ENCODE data around the gene CPXM2. TPM values are rescaled to one million over a fixed set of nuclear protein-coding genes. Genes with fewer than 3 reads are reported as not detected.

The CPXM2 gene
- total RNA-seq, 1 donor from 2014 or later: 4.9 TPM

DNA sequence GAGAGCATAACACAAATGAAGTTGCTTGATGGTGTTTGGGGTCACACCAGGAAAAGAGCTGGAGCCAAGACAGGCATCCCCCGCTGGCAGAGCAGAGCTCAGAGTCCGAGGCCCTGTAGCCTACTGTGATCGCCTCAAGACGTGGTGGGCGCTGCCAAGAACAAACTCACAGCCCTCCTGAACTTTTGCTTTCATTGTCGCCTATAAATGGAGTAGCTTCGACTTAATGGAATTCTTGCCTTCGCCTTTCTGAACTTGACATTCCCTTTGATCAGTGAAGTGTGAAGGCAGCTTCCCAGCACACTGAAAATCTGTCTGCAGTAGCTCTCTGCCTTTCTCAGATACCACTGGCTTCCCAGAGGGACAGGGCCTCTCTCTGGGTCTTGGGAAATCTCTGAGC, 21.3 kb downstream of the CPXM2 start:
- no peak for DNase-seq (ENCODE audit: low read depth, low spot score)

DNA sequence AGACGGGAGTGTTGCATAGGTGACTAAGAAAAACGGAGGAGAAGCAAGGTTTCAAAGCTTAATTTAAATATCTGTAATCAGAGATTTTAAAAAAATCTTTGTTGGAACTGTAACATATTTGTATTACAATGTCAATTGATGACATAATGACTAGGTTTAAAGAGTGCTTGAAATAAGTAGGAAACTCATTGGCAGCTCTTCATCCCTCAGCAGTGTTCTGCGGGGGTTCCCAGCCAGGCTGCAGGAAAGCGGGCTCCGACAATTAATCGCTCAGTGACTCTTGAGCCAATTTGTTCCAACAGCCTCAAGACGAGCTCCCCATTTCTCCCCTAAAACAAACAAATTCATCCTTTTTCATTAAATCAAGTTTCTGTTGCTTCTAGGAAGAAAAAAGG, 22.6 kb downstream of the CPXM2 start:
- DNase-seq (ENCODE audit: low read depth, low spot score): no peak

DNA sequence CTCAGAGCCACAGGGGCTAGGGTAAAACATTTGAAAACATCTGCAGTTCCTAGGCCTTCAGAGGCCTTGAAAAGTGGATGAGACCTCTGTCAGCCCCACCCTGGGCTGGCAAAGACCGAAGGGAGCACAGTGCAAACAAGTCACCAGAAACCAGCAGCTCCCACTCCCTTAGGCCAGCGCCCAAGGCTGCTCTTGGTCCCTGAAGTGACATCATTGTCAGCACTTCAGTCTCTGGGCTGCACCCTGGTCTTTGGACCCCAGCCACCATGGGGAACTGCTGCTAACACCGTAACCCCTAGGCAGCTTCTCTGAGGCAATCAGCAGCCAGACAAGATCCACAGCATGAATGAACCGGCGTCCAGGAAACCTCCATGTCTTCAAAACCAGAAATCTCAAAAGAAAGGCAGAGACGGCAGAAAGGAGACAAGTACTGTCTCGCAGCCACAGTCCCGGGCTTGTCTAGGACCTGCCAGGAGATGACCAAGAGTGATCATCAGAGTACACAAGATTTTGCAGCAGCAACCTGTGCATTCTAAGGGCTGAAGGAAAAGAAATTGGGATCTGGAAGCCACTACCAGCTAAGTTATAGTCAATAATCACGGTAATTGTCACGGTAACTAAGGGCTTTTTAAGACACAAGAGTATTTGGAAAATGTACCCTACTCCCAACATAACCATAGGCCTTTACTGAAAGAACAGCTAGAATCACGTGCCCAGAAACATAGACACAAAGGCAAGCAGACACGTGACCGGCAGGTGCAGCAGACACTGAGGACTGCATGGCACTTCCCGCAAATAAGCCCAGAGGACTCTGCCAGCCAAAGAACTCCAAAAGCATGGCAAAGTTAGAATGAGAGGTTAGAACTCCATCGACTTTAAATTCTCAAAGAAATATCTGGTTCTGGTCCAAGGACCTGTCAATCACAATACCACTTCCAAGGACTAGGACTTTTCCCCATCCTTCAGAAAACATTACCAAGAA, 23.3 kb downstream of the CPXM2 start:
- DNase-seq (ENCODE audit: low read depth, low spot score): no peak

DNA sequence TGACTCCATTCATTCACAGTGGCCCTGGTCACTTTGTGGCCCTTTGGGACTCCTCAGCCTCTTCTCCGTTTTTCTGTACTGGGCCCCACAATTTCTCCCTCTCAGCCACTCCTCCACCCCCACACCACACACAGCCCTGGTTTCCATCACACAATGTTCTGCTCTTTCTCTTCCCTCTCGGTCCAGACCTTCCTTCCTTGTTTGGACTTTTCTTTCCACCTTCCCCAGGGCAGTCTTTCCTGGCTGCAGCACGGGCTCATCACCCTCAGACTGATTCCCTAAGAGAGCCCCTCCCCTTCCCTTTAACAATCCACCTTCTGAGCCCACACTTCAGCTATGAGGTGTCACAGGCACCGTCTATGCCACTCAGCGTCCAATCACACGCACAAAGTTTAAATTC, 25.7 kb downstream of the CPXM2 start:
- no peak for DNase-seq (ENCODE audit: low read depth, low spot score)

DNA sequence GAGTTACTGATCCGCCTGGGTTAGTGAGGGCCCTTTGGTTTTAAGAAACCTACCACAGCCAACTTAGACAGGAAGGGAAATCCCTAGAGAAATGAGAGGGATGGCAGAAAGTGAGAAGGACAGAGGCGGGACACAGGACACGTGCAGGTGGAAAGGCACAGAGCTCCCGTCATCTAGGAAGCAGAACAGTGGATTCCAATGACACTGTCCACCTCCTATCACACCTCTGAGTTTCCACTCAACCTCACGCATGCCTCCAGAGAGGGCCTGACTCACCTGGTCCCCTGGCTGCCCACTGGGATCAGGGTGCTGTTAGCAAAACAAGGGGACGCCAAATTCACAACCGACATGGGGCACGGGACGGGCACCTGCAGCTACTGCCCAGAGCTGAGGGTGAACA, 26.3 kb downstream of the CPXM2 start:
- no peak for DNase-seq (ENCODE audit: low read depth, low spot score)

DNA sequence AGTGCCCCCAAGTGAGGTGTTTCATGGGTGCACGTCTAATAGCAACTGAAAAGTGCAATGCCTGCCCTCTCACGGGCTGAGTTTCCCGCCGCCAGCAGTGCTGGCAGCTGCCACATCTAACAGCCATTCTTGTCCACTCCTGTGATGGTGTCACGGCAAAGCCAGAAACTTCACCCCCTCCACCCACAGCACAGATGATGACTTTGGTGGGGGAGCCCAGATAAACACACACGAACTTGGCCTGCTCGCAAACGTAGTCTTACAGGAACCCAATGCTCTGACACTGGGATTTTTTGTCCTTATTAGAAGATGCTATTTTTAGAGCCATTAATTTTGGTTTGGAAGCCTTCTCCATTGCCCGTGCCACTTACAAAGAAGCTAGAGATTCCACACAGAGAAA, 26.7 kb downstream of the CPXM2 start:
- no peak for DNase-seq (ENCODE audit: low read depth, low spot score)

DNA sequence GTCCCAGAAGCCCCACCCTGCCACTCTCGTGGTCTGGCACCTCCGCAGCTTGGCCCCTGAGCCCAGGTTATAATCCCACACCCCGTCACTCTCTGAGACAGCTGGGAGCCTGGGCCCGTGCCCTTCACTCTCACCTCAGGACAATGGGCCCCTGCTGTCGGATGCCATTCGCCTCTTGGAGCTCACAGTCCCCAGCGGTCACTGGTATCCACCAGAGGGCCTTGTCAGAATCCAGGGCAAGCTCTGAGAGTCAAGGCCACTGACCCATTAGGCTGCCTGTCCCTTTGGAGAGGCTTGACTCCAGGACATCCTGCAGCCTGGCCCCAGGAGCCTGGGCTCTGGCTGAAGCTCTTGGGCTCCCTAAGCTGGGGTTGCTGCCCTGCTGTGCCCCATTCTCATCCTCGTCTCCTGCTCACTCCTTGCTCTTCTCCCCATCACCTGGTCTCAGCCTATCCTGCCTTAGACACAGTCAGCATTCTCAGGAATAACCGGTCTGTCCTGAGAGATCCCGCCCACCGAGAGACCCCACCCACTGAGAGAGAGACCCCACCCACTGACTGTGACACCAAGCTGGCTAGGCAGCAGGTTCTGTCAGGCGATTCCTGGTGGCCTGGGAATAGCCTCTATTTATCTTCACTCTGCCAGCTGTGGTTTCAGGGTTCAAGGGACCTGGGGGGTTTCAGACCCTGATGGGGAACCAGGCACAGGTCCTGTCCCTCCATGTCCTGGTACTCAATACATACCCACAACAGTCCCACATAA, 27.7 kb downstream of the CPXM2 start:
- DNase-seq (ENCODE audit: low read depth, low spot score): no peak

DNA sequence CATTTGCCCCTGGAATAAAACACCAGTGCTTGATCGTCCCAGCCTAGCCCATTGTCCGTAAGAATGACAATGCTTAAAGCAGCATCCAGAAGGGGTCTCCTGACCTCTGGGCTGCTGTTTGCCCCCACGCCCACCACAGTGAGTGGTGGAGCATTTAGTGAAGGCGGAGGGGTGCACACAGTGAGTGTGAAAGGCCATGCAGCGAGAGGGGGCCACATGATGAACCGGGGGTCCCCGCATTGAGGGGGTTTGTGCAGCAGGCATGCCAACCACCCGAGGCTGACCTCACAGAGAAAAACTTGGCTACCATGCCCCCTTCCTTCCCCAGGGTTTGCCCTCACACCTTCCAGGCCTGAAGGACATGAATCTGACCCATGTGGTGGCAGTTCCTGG, 28.4 kb downstream of the CPXM2 start:
- DNase-seq (ENCODE audit: low read depth, low spot score): no peak

DNA sequence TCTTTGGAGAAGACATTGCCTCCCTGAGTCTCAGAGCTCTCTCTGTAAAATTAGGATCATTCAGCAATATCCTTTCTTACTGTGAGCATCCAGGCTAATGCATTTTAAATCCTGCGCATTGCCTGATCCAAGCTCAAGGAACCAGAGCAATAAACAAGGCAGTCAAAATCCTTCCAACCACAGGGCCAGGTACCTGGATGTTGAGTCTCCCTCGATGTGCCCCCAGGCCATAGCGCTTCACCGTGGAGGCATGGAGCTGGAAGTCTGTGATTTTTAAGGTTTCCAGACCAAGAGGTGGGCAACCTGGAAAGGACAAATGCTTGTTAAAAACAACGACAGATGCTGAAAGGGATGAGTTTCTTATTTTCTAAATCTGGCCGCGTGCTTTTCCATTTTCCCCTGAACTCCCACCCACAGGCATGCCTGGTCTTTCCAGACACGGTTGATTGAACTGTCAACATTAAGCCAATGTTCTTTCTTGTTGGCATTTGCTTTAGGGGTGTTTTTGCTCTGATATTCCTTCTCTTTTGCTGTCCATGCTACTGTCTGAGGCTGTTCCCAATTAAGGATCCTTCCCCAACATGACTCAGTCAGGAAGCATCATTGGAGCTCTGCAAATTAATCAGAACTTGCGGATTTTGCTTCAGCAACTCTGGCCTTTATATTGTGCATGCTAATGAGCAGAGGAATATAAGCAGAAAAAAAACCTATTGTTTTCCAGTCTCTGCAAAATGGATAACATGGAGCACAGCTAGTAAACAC, 29.0 kb downstream of the CPXM2 start:
- no peak for DNase-seq (ENCODE audit: low read depth, low spot score)

DNA sequence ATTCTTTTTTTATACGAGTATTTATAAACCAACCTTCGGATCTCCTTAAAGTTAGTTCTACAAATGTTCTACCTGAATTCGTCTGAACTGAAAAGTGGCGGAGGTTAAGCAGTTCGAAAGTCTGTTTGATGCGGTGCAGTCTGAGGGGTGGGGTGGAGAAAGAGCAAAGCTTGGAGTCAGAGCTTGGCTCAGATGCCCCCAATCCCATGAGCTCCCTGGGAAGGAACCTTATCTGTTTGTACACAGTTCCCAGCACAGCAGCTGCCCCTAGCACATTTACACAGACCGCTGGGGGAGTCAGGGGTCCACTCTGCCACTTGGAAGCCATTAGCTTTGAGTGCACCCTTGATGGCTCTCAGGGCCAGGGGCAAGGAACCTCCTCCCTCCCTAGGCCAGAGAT, 30.8 kb downstream of the CPXM2 start:
- no peak for DNase-seq (ENCODE audit: low read depth, low spot score)

DNA sequence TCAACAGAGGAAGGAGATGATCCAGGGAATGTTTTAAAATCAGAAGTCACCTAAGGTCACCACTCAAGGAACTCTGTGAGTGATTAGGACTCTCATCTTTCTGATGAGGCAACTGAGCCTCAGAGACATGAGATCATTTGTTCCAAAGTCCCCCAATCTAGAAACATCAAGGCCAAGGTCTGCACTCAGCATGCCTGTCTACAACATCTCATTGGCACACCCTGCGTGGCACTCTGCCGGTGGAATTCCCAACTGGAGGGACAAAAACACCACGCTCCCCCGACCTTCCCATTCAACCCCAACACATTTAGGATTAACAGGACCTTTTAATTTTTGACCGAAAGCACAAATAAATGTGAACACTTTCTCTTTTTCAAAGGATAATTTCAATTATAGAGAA, 31.4 kb downstream of the CPXM2 start:
- no peak for DNase-seq (ENCODE audit: low read depth, low spot score)

DNA sequence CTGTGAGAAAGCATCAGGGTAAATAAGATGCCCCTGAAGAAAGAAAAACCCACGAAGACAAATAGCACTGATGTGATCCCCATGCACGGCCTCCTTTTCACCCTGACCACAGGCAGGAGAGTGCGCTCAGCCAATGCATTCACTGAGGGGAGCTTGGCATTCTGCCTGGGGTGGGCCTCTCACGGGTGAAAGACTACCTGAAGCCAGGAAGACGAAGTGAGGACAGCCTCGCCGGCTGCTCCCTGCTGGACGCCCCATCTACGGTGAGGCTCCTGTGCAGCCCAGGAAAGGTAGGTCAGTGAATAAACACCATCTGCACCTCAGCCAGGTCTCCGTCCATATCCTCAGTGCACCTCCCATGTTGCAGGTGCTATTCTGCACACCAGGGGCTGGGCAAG, 32.0 kb downstream of the CPXM2 start:
- DNase-seq (ENCODE audit: low read depth, low spot score): no peak

DNA sequence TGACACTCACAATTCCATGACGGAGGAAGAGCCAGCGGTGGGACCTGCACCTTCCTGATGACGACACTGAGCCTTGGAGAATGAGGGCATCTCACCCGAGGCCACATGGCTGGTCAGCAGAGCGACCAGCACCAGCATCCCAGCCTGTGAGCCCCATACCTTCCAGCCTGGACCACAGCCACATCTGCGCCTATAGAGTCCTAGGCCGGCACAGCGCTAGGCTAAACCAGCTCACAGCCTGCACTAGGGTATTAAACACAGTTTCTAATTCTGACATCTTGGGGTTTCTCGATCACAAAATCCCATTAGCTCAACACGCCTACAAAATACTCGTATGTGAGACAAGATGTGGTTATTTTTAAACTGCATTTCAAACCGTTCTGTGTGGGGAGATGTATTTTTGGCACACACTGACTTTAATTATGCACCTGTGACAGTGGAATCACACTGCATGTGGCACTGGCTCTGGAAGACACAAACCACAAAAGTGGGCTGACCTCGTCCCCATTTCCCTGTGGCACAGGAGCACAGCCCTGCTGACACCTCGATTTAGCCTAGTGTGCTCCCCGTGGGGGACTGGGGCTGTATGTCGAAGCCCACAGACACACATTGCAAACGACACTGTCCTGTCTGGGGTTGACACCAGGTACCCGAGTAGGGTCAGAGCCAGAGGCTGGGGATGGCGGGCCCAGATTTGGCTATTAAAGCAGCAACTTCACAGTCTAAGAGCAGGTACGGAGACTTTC, 32.5 kb downstream of the CPXM2 start:
- DNase-seq (ENCODE audit: low read depth, low spot score): no peak

DNA sequence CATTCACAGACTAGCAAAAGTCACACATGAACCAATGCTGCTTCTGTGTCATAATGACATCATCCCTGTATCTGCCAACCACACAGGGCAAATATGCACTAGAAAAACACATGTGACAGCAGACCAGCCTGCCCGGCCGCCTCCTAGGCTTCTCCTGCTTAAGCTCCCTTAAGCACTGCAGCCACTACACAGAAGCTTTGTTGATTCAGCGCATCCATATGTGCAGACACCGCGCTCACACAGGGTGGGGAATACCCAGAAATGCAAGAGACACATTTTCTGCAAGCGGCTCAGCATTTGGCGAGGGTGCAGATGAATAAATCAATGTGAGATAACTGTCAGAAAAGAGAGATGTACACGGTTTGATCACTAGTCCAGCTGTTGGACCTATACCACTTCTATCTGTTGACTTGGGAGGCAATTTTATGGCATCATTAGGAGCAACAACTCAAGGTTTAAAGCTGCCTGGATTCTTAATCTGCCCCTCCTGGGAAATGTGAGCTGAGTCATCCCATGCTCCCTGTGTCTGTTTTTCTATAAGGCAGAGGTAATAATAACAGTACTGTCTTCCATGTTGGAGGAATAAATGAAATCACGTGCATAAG, 33.4 kb downstream of the CPXM2 start:
- no peak for DNase-seq (ENCODE audit: low read depth, low spot score)

DNA sequence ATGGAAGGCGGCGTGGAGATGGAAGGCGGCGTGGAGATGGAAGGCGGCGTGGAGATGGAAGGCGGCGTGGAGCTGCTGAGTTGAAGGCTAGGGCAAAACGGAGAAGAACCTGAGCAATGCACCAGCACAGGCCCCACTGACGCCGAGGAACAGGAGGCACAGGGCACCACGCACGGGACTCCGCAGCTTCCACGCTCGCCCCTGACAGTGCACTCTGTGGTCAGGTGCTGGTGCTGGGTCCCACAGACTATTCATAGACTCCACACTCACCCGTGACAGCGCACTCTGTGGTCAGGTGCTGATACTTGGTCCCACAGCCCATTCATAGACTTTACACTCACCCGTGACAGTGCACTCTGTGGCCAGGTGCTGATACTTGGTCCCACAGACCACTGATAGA, 34.0 kb downstream of the CPXM2 start:
- no peak for DNase-seq (ENCODE audit: low read depth, low spot score)

DNA sequence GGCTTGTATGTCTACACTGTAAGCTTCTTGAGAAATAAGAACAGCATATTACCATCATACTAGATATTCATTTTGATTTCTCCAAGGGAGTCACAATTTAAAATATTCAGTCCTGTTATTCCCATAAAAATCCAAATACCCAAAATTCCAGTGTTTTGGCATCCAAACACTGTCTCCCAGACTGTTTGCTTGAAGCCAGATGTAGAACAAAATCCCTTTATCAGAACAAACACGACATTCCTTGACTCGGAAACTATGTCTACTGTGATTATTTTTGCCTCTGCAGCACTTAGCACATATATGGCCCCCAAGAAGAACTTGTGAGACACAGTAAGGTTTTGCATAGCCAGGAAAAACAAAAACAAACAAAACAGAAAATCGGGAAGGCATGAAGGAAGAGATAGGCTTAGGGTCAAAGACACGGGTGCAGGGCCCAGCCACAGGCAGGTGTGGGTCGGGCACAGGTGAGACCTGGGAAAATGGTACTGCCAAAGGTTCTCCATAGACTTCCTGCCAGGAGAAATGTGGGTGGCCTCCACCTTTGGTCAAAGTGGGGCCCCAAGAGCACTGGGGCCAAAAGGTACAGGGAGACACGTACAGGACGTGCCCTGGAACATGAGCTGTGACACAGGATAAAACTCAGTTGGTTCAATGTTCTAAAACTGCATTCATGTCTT, 36.5 kb downstream of the CPXM2 start:
- DNase-seq (ENCODE audit: low read depth, low spot score): no peak

DNA sequence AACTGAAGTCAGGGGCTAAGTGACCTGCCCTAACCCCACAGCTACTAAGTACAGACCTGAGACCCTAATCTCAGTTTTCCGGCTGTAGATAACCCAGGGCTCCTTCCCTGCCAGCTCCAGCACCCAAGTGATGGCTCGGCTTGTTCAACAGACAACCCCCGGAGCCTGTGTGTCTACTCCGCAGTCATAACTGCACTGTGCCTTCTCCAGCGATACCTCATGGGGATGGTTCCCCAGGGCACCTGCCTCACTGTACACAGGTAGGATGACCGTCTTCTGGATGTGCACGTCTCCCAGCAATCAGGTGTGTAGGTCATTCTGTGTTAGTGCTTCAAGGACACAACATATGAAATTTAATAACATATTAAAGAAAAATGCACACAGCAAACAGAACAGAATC, 37.1 kb downstream of the CPXM2 start:
- DNase-seq (ENCODE audit: low read depth, low spot score): no peak

DNA sequence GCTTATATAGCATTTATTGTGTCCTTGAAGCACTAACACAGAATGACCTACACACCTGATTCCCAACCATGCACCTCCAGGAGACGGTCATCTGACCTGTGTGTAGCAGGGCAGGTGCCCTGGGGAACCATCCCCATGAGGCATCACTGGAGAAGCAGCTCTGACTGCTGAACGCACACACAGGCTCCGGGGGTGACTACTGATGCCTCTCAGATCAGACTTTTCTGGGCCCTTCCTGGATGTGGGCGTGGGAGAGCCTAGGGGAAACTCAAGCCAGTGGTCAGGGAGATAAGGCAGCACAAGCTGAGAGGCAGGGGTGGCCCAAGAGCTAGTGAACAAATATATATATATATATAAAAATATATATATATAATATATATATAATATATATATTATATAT, 37.6 kb downstream of the CPXM2 start:
- DNase-seq (ENCODE audit: low read depth, low spot score): no peak

DNA sequence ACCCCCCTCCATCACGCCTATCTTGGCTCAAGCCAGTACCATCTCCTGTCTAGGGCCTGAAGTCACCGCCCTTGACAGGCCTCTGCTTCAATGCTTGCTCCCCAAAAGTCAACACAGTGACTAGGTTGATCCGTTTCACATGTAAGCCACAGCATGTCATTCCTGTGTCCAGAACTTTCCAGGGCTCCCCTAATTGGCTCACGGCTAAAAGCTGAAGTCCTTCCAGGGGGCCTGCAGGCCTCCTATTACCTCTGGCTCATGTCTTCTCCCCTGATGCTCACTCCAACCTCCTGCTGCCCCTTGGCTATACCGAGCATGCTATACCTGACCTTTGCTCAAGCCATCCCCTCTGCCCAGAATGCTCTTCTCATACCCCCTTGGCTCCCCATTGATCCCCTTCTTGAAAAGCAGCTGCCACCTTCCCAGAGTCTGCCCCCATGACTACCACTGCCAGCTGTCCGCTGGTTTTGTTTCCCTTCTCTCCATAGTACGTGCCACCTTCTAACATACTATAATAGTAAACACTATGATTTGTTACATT, 39.1 kb downstream of the CPXM2 start:
- no peak for DNase-seq (ENCODE audit: low read depth, low spot score)
